Body of pancreas (tissue), 4 donors: ENCODE measurements around the gene WNT9B. TPM values are rescaled to one million over a fixed set of nuclear protein-coding genes. Genes with fewer than 3 reads are reported as not detected.

Source experiments
- ATAC-seq: fragments of 150-250 bp; one replicate; pipeline ENCODE4 v1.9.1; 2016
- DNase-seq, 4 donors: peaks; one replicate each; pipeline ENCODE4 v3.0.0-alpha.2; 2019
- H3K27ac ChIP-seq, 4 donors: fragments of 200-600 bp; sonication (generic); 1 replicate in 3 of 4; 2 replicates in 1 of 4; pipeline versions ENCODE4 v1.5.1 to v1.6.1; 2016 to 2019; ENCODE audit warnings: mild to moderate bottlenecking in 1 of 4, mixed read lengths in 1 of 4, moderate library complexity in 1 of 4
- H3K27me3 ChIP-seq, 2 donors: fragments of 200-600 bp; sonication (generic); one replicate each; pipeline ENCODE4 v1.6.0; 2016; ENCODE audit warnings: mild to moderate bottlenecking in 1 of 2
- H3K36me3 ChIP-seq, 2 donors: fragments of 200-600 bp; sonication (generic); replicated peaks in 1 of 2; 2 replicates each; pipeline ENCODE4 v1.5.1; 2016; ENCODE audit warnings: low read depth in 2 of 2; ENCODE audit not compliant: insufficient read depth in 1 of 2
- H3K4me1 ChIP-seq: fragments of 200-600 bp; sonication (generic); one replicate; pipeline ENCODE4 v1.6.0; 2016
- H3K4me3 ChIP-seq, 2 donors: fragments of 200-600 bp; sonication (generic); 1 replicate in 1 of 2; 2 replicates in 1 of 2; pipeline ENCODE4 v1.5.1; 2016 to 2019
- H3K9me3 ChIP-seq, 3 donors: fragments of 200-600 bp; sonication (generic); 1 replicate in 2 of 3; 2 replicates in 1 of 3; pipeline ENCODE4 v1.5.1; 2016
- CTCF ChIP-seq, 7 experiments: fragments of 450-650 bp in 4 of 7; fragments of 200-600 bp in 3 of 7; sonication (generic) in 3 of 7; IDR thresholded peaks; one replicate each; pipeline ENCODE4 v1.5.1; 2016 to 2019; ENCODE audit warnings: antibody characterized with exemption in 7 of 7
- POLR2A ChIP-seq, 3 donors: fragments of 450-650 bp; IDR thresholded peaks; one replicate each; pipeline ENCODE4 v1.6.1; 2016; ENCODE audit warnings: antibody characterized with exemption in 3 of 3, mild to moderate bottlenecking in 2 of 3
- WGBS, 2 donors: methylation state at CpG; one replicate each; pipeline ENCODE4 v1.1.5; 2017; 5-methylcytosine and 5-hydroxymethylcytosine counted together
- intact Hi-C: fragments of 100-400 bp; cut with DNase I; formaldehyde crosslinking; loops from one replicate; pipeline ENCODE4 v1.15.1; 2023
- total RNA-seq, 2 donors: library from RNA; depleted of rRNA; stranded (reverse); fragments of >200 nt; gene quantifications; one replicate each; pipeline ENCODE4 v1.1.0, GENCODE V29; 2016

The WNT9B gene
- total RNA-seq, 2 donors from 2014 or later: not detected

GRCh38 chr17:46922487-46922803 is 71.1 kb downstream of the WNT9B start:
- Histone ChIP-seq H3K4me3 (peak overlapping the region; percentile 31 to 99), H3K27me3 (no peaks in the 10 kb centered on the region), H3K9me3 (no peaks in the 10 kb centered on the region), H3K27ac (peak overlapping the region; percentile 93 to 97 (median 96)), H3K4me1 (peaks cover 38% of the 10 kb centered on the region), H3K36me3 (no peaks in the 10 kb centered on the region)
- TF ChIP-seq POLR2A (IDR thresholded peaks at IDR 0.05) (no peak), CTCF (IDR thresholded peaks at IDR 0.05) (no peak)
- DNase-seq: no peak
- WGBS, 2 donors: 0 to 1% methylated on average over 6 of the region's 6 CpGs
- ATAC-seq: peak; percentile 3
- intact Hi-C loops: no loop called here

GRCh38 chr17:46922804-46923635 is 71.6 kb downstream of the WNT9B start, which contains the start of gene GOSR2:
Gene GOSR2 (plus strand): TSS chr17:46923160. CDS start chr17:46923193, 33 bp downstream.
- H3K4me1 ChIP-seq: peaks cover 44% of the 10 kb centered on the region
- H3K4me3 ChIP-seq: peak within 1 kb of the TSS; percentile 69 to 99
- intact Hi-C loops: no loop called here
- H3K9me3 ChIP-seq: no peaks in the 10 kb centered on the region
- peak within 1 kb of the TSS; percentile 93 to 97 (median 96) for H3K27ac ChIP-seq
- H3K27me3 ChIP-seq: no peaks in the 10 kb centered on the region
- TF ChIP-seq POLR2A (IDR thresholded peaks at IDR 0.05): peak; percentile 70 to 90 (median 89)
- TF ChIP-seq CTCF (IDR thresholded peaks at IDR 0.05): peak in 4 of 7 experiments; percentile 18 to 42 (median 29)
- ATAC-seq: peak; percentile 98
- WGBS, 2 donors: 0% methylated on average over 37 to 52 of the region's 52 CpGs
- DNase-seq: peak; percentile 81 to 89 (median 84)
- no peaks in the 10 kb centered on the region for H3K36me3 ChIP-seq

GRCh38 chr17:46925185-46925868 is 73.9 kb downstream of the WNT9B start:
- no peaks in the 10 kb centered on the region for H3K27me3 ChIP-seq
- ATAC-seq (no peak), DNase-seq (no peak)
- 34 to 48% methylated on average over 5 of the region's 5 CpGs for WGBS, 2 donors
- peaks cover 58% of the 10 kb centered on the region for H3K4me1 ChIP-seq
- intact Hi-C loops: no loop called here
- no peaks in the 10 kb centered on the region for H3K9me3 ChIP-seq
- no peak overlapping the region for H3K4me3 ChIP-seq
- no peak for TF ChIP-seq POLR2A (IDR thresholded peaks at IDR 0.05)
- no peak for TF ChIP-seq CTCF (IDR thresholded peaks at IDR 0.05)
- no peak overlapping the region for H3K27ac ChIP-seq
- peaks cover 0 to 4% of the 10 kb centered on the region in 2 donors for H3K36me3 ChIP-seq

GRCh38 chr17:46928467-46929261 is 77.3 kb downstream of the WNT9B start:
- no peak for TF ChIP-seq CTCF (IDR thresholded peaks at IDR 0.05)
- no peak for TF ChIP-seq POLR2A (IDR thresholded peaks at IDR 0.05)
- no peak overlapping the region for H3K27ac ChIP-seq

More at GRCh38 chr17:46928467-46929261, 77.3 kb downstream of the WNT9B start:
- intact Hi-C loops: no loop called here
- H3K9me3 ChIP-seq: no peaks in the 10 kb centered on the region
- ATAC-seq (no peak), DNase-seq (no peak)
- H3K27me3 ChIP-seq: no peaks in the 10 kb centered on the region
- H3K36me3 ChIP-seq: peaks cover 21 to 27% of the 10 kb centered on the region in 2 donors
- WGBS, 2 donors: 63 to 65% methylated on average over 8 to 10 of the region's 10 CpGs
- peaks cover 57% of the 10 kb centered on the region for H3K4me1 ChIP-seq
- no peak overlapping the region for H3K4me3 ChIP-seq
